GM21825 (cell line): ENCODE results near the gene SPAG8.

Experiments
- ATAC-seq: cut with Tn5 transposase; IDR thresholded peaks from one replicate; pipeline ENCODE4 v1.9.1; 2021; ENCODE audit warnings: mild to moderate bottlenecking, moderate library complexity; ENCODE audit not compliant: unreplicated experiment

The SPAG8 gene

DNA sequence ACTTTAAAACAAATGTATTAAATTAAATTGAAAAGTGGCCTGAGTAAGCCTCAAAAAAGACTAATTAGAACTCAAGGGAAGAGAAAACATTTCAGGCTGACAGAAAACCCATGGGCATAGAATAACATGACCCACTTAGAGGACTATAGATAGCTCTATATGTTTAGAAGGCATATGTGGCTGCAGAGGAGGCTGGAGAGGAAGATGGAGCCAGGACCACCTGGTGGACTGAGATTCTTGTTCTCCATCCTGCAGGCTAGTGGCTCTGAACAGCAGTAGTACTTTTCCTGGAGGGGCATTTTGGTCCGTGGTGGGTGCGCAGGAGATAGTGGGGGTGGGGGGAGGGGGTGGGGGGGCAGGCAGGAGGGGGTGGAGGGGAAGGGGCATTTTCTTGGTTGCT lies 31.0 kb downstream of the SPAG8 start:
- no peak for ATAC-seq

DNA sequence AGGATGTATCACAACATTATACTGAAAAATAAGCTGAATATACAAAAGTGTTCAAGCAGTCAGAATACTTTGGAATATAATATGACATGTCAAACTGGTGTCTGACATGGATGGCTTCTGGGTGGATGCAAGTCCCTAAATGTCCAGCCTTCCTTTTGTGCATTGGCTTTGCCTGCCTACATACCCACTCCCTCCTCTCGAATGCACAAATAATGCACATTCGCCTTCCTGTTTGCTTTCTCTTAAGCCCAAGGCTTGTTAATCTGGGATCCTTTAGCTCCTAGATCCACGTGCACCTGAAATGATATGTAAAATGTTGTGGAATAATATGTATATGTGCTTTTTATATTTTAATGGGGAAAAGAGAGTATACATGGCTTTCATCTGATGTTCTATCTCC lies 33.6 kb downstream of the SPAG8 start:
- ATAC-seq: no peak

DNA sequence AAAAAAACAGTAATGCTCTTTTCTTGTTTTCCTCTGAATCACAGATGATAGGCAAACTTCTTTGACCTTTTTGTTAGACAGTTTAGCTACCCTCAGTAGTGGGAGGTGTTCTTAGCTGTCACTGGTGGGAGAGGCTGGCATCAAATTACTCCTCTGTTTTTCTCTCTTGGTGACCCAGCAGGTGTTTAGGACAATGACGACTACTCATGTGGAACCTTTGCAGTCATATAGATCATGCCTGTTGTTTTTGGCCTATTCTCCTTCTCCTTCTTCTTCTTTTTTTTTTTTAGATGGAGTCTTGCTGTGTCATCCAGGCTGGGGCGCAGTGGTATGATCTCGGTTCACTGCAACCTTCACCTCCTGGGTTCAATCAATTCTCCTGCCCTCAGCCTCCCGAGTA lies 36.0 kb downstream of the SPAG8 start:
- ATAC-seq: no peak

DNA sequence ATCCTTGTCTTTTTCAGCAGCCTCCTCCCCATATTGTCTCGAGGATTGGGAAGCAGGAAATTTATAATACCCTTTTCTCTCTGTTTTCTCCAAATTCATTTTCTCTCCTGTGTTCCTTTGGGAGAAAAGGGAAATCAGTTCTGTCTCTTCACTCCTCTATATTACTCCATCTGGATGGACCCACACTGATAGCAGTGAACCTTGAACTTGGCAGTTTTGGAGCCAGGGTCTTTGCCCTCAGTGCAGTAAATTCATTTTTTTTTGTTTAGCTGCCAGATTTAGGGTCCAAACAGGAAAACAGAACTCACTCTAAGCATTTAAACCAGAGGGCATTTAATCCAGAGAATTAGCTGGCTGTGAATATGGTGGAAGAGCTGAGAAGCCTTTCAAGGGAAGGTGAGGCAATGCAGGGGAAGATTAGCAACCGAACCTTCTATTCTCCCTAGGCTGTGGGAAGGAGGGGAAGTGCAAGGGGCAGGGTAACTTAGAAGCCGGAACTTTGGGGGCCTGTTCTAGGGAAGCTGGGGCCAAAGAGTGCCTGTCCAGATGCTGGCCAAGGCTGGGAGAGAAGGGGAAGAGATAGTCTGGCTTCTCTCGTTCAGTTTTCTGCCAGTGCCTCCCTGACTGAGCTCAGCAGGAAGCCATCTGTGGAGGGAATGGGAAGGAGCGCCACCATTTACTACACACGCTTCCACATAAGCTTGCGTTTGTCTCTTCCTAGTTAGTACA lies 37.0 kb downstream of the SPAG8 start:
- ATAC-seq: no peak

DNA sequence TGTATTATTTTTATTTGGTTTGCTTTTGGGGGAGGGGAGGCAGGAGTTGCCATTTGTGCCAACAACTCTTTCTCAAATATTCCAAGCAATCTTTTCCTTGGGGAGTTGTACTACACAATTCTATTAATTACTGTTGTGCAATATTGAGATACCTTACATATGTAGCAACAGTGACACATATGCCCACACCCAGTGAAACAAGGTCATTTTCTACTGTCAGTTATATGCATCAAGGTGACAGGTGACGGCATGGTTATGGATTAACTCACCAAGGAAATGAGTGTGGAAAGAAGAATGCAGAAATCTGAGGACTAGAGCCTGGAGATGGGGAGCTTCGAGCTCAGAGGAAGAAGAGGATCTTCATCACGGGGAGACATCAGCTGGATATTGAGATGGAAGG lies 40.1 kb downstream of the SPAG8 start:
- no peak for ATAC-seq

DNA sequence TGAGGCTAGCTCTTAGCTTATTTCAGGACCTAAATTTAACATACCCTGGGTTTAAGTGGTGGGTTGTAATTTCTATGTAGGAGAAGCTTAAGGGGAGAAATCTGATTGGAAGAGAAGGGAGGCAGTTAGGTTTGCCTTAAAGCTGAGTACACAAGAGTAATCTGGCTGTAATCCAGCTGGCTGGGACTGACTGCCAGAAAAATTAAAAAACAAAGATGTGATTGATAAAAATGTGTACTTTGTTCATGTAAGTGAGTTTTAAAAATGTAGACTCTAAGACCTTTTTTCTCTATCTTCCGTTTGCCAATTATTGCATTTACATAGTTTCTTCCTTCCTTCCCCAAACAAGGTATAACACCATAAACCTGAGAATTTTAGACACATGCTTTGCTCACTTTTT lies 40.5 kb downstream of the SPAG8 start:
- no peak for ATAC-seq

DNA sequence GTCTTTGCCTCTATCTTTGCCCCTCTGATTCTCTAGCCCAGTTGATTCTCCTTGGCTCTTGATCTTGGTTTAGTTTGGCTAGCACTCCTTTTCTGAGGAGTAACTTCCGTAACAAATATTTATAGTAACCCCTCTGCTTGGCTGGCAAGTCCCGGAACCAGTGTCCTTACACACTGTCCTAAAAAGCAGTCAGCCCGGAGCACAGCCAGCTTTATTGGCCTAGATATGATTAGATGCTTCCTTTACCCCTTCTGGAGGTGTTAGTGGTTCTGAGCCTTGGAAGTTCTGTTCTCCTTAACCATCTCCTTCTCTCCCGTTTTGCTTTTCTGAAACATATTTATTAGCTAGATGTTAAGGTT lies 41.0 kb downstream of the SPAG8 start:
- ATAC-seq: no peak

DNA sequence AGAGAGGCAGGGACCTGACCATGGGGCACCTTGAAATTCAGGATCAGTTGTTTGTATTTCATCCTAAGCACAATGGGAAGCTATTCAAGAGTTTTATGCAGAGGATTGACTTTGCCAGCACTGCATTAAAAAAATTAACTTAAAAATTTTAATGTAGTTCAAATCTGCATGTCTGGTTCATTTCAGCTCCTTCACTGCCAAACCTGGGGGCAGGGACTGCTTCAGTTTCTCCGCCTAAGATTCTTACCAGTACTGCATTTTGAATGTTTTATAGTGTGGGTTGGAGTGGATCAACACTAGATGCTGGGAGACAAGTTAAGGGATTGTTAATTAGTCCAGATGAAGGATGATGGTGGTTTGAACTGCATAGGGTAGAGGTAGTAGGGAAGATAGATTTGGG lies 42.3 kb downstream of the SPAG8 start:
- no peak for ATAC-seq

DNA sequence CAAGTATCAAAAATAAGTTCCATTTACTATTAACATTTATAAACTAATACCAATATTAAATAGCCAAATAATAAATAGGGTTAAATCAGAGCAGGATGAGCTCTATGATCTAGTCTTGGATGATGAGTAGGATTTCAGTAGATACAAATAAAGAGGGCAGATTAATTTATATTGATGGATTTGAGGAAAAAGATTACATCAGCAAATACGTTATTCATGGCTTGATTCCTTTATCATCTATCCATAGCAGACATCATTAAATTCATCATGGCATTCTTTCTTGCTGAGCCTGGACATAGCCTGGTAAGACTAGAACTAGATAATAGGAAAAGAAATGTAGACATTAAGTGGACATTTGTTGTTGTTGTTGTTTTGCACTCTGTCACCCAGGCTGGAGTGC lies 44.6 kb downstream of the SPAG8 start:
- no peak for ATAC-seq

DNA sequence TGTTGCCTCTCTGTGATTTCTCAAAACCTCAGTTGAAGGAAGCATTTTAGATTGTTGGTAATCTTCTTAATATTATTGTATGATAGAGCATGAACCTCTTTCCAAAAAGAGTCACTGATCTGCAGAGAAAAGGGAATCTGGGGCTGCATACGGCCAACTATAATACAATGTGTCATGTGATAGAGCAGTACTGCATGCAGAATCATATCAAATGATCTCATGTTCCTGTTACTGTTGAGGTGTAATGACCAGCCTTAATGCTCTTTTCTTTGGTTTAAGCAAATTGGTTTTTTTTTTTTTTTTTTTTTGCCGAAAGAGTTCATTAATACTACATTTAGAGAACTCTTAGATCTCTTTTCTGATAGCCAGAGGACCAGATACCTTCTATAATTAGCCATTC lies 45.1 kb downstream of the SPAG8 start:
- no peak for ATAC-seq

DNA sequence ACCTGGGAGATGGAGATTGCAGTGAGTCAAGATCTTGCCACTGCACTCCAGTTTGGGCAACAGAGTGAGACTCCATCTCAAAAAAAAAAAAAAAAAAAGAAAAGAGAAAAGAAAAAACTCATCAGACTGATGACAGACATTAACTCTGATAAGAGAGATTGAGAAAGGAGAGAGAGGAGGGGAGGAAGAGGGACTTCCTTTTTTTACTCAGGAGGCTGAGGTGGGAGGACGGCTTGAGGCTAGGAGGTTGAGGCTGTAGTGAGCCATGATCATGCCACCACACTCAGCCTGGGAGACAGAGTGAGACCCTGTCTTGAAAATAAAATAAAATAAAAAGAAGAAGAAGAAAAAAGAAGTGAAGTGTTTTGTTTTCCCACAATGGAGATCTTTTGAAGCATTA lies 48.3 kb downstream of the SPAG8 start:
- no peak for ATAC-seq

DNA sequence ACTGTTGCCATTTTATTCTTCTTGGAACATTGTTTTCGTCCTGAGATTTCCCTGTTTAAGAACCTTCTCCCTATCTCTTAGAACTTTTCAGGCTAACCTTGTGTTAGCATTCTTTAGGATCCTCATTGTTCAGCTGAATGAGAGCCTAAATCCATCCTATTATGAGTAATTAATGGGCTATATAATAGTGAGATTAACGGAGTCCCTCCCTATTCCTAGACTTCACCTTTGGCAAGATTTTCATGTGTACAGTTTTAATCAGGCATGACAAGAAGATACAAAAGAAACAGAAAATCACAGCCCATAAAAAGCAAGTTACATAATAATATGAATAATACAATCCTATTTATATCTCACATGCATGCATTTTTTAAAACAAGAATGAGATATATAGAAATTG lies 48.9 kb downstream of the SPAG8 start:
- no peak for ATAC-seq

DNA sequence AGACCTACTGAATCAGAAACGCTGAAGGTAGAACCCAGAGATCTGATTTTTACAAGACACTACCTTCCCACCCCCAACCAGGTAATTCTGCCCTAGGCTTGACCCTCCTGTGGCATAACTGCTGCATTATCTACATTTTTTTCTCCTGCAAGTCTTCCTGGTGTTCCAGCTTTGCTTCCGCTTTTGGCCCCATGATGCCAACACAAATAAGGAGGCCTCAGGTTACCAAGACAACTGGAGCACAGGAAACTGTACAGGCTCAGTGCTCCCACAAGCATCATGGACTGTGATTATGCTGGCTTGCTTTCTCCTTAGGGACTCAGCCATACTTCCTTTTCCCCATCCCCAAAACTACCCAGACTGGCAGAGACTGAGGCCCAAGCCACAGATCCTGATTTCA lies 51.4 kb downstream of the SPAG8 start:
- ATAC-seq: no peak

DNA sequence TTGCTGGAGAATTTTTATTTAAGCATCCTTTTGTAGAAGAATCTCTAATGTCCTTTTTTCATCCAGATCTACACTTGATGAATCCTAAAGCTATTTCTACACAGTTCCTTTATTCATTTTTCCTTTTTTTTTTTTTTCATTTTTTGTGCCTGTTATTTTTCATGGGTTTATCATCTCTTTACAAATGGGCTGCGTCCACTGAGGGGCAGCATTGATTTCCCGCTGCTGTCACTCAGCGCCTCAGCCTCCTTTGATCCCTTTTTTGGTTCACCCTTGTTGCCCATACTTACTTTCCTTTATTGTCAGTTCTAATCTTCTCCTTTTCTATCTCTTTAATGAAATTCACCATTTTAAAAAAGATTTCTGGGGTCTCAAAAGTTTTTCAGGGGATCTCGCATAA lies 52.3 kb downstream of the SPAG8 start:
- ATAC-seq: no peak
